Hematopoietic multipotent progenitor cell treated with erythropoietin and hydrocortisone succinate and interleukin-3 and kit ligand, for 8 days (in vitro differentiated cells): ENCODE data around the gene DOCK2.

Source experiments
- DNase-seq: peaks from one replicate; pipeline ENCODE4 v3.0.0-alpha.2; 2015

The DOCK2 gene

GRCh38 chr5:170108266-170108785, 471.3 kb downstream of the DOCK2 start:
- no peak for DNase-seq

- no peak for DNase-seq
These were observed 472.3 kb downstream of the DOCK2 start for GRCh38 chr5:170109059-170110031.

- DNase-seq: no peak
These were observed 473.5 kb downstream of the DOCK2 start for GRCh38 chr5:170110403-170111087.

GRCh38 chr5:170111088-170111785, 474.2 kb downstream of the DOCK2 start:
- no peak for DNase-seq

GRCh38 chr5:170112876-170113521, 475.9 kb downstream of the DOCK2 start:
- DNase-seq: no peak

- DNase-seq: no peak
These were observed 476.4 kb downstream of the DOCK2 start for GRCh38 chr5:170113522-170113900.

GRCh38 chr5:170114271-170114670, 477.2 kb downstream of the DOCK2 start:
- no peak for DNase-seq

- no peak for DNase-seq
These were observed 478.9 kb downstream of the DOCK2 start for GRCh38 chr5:170115925-170116324.

GRCh38 chr5:170117736-170118135, 480.7 kb downstream of the DOCK2 start:
- DNase-seq: no peak

GRCh38 chr5:170120576-170120975, 483.5 kb downstream of the DOCK2 start:
- DNase-seq: no peak

- DNase-seq: no peak
These were observed 484.2 kb downstream of the DOCK2 start for GRCh38 chr5:170121321-170121720.

GRCh38 chr5:170126061-170126460, 489.0 kb downstream of the DOCK2 start:
- DNase-seq: no peak

- no peak for DNase-seq
These were observed 489.6 kb downstream of the DOCK2 start for GRCh38 chr5:170126626-170127025.

- DNase-seq: no peak
These were observed 494.2 kb downstream of the DOCK2 start for GRCh38 chr5:170131235-170131634.

GRCh38 chr5:170132269-170132975, 495.3 kb downstream of the DOCK2 start:
- DNase-seq: no peak
